B cell (primary cell): ENCODE results near the gene MXRA5. TPM values are rescaled to one million over a fixed set of nuclear protein-coding genes. Genes with fewer than 3 reads are reported as not detected.

Experiments
- ATAC-seq: fragments of 200-7000 bp; cut with Tn5 transposase; one replicate; pipeline ENCODE4 v1.10.0; 2021; ENCODE audit warnings: low read depth, mild to moderate bottlenecking, moderate number of reproducible peaks, moderate library complexity
- CTCF ChIA-PET: fragments of 350-600 bp; sonication (Branson Sonifier 250); formaldehyde crosslinking; loops from one replicate; lab custom pipeline; 2021; ENCODE audit warnings: antibody characterized with exemption, inconsistent platforms; lab: Charles Lee
- POLR2A ChIA-PET: fragments of 350-600 bp; sonication (Branson Sonifier 250); formaldehyde crosslinking; loops from one replicate; lab custom pipeline; 2021; ENCODE audit warnings: antibody characterized with exemption; lab: Charles Lee
- DNase-seq: peaks from one replicate; pipeline ENCODE4 v3.0.0; 2013
- H2AFZ ChIP-seq: 2 replicates; pipeline ENCODE4 v1.6.1; 2012; ENCODE audit warnings: mild to moderate bottlenecking, low read depth, low read length; ENCODE audit not compliant: insufficient read depth, poor library complexity, severe bottlenecking
- H3K27ac ChIP-seq, 2 donors: 1 replicate in 1 of 2; 2 replicates in 1 of 2; pipeline ENCODE4 v1.5.1; 2012 to 2013; ENCODE audit warnings: low read length in 2 of 2, mild to moderate bottlenecking in 2 of 2, moderate library complexity in 1 of 2
- H3K27me3 ChIP-seq, 4 experiments: fragments of 200-600 bp in 1 of 4; sonication (generic) in 1 of 4; replicated peaks in 1 of 4; 1 replicate in 2 of 4; 2 replicates in 2 of 4; pipeline versions ENCODE4 v1.6.1 to v1.7.0; 2013 to 2016; ENCODE audit warnings: low read length in 3 of 4, mild to moderate bottlenecking in 2 of 4, mixed read lengths in 1 of 4, moderate library complexity in 1 of 4; ENCODE audit not compliant: insufficient read depth in 4 of 4, control insufficient read depth in 3 of 4; ENCODE audit errors: control extremely low read depth in 1 of 4
- H3K36me3 ChIP-seq, 2 experiments: replicated peaks in 1 of 2; 1 replicate in 1 of 2; 2 replicates in 1 of 2; pipeline versions ENCODE4 v1.6.1 to v1.7.1; 2013; ENCODE audit warnings: low read length in 1 of 2; ENCODE audit not compliant: insufficient read depth in 2 of 2, control insufficient read depth in 1 of 2; ENCODE audit errors: control extremely low read depth in 1 of 2, extremely low read depth in 1 of 2
- H3K4me1 ChIP-seq, 2 donors: fragments of 200-600 bp in 1 of 2; sonication (generic) in 1 of 2; 1 replicate in 1 of 2; 2 replicates in 1 of 2; pipeline versions ENCODE4 v1.5.1 to v1.6.1; 2013 to 2017; ENCODE audit warnings: low read length in 2 of 2; ENCODE audit not compliant: control insufficient read depth in 2 of 2, insufficient read depth in 2 of 2
- H3K4me2 ChIP-seq: replicated peaks from 2 replicates; pipeline ENCODE3; 2012; ENCODE audit warnings: mild to moderate bottlenecking, low read depth, low read length; ENCODE audit not compliant: poor library complexity, severe bottlenecking
- H3K4me3 ChIP-seq, 5 experiments: fragments of 200-600 bp in 1 of 5; sonication (generic) in 1 of 5; 1 replicate in 3 of 5; 2 replicates in 2 of 5; pipeline versions ENCODE4 v1.5.1 to v1.7.0; 2011 to 2016; ENCODE audit warnings: low read length in 4 of 5, mild to moderate bottlenecking in 4 of 5, low read depth in 2 of 5, control low read depth in 1 of 5, moderate library complexity in 1 of 5; ENCODE audit not compliant: insufficient read depth in 1 of 5; ENCODE audit errors: control extremely low read depth in 1 of 5, extremely low read depth in 1 of 5
- H3K79me2 ChIP-seq: fragments of 200-600 bp; sonication (generic); one replicate; pipeline ENCODE4 v1.6.0; 2016; ENCODE audit warnings: low read length; ENCODE audit not compliant: control insufficient read depth, insufficient read depth
- H3K9ac ChIP-seq: fragments of 200-600 bp; sonication (generic); 2 replicates; pipeline ENCODE4 v1.6.1; 2017; ENCODE audit warnings: mild to moderate bottlenecking, low read length, moderate library complexity
- H3K9me3 ChIP-seq, 3 donors: one replicate each; pipeline versions ENCODE4 v1.6.1 to v1.7.1; 2013; ENCODE audit warnings: low read length in 2 of 3; ENCODE audit not compliant: control insufficient read depth in 2 of 3, insufficient read depth in 1 of 3; ENCODE audit errors: control extremely low read depth in 1 of 3
- H4K20me1 ChIP-seq: 2 replicates; pipeline ENCODE4 v1.6.0; 2012; ENCODE audit warnings: mild to moderate bottlenecking, low read length; ENCODE audit not compliant: insufficient read depth, control insufficient read depth, poor library complexity, severe bottlenecking
- H3K27ac Mint-ChIP-seq: one replicate; pipeline ENCODE4 v1.8.0; 2021; ENCODE audit warnings: mixed read lengths
- H3K27me3 Mint-ChIP-seq: one replicate; pipeline ENCODE4 v1.8.0; 2021; ENCODE audit warnings: mixed read lengths
- H3K4me1 Mint-ChIP-seq: one replicate; pipeline ENCODE4 v1.8.0; 2021; ENCODE audit warnings: mixed read lengths
- H3K4me3 Mint-ChIP-seq: one replicate; pipeline ENCODE4 v1.8.0; 2021; ENCODE audit warnings: mixed read lengths
- H3K9me3 Mint-ChIP-seq: one replicate; pipeline ENCODE4 v1.8.0; 2022; ENCODE audit warnings: mixed read lengths; ENCODE audit not compliant: insufficient read depth
- EZH2 ChIP-seq: IDR thresholded peaks from 2 replicates; pipeline ENCODE4 v1.6.1; 2012; ENCODE audit warnings: borderline replicate concordance, low read depth, mild to moderate bottlenecking, moderate library complexity, low read length; ENCODE audit not compliant: insufficient read depth, poor library complexity, severe bottlenecking
- WGBS: methylation state at CpG from one replicate; pipeline ENCODE4 v1.1.5; 2013; ENCODE audit warnings: missing lambda C conversion rate; ENCODE audit not compliant: insufficient coverage; 5-methylcytosine and 5-hydroxymethylcytosine counted together
- intact Hi-C: fragments of 100-400 bp; cut with micrococcal nuclease; formaldehyde crosslinking; loops from one replicate; pipeline ENCODE4 v1.10.0; 2022
- polyA plus RNA-seq: library from polyadenylated mRNA; depleted of rRNA; stranded (reverse); fragments of >200 nt; gene quantifications from 2 replicates; pipeline ENCODE4 v1.2.3, GENCODE V29; 2012
- total RNA-seq, 2 donors: library from RNA; stranded (reverse); fragments of 120-200 nt in 1 of 2; gene quantifications; 1 replicate in 1 of 2; 2 replicates in 1 of 2; pipeline versions ENCODE4 v1.2.3 to v1.2.4, GENCODE V29; 2013 to 2022
- TF ChIP-seq, protein P1 (sequence below): fragments of 200-600 bp; IDR thresholded peaks from one replicate; pipeline ENCODE4 v1.8.0; 2022; ENCODE audit warnings: antibody characterized with exemption, mild to moderate bottlenecking

The MXRA5 gene
- total and polyA plus RNA-seq, 2 donors (not counting 1 experiment from before 2014, with no cell fraction given) = not detected

DNA sequence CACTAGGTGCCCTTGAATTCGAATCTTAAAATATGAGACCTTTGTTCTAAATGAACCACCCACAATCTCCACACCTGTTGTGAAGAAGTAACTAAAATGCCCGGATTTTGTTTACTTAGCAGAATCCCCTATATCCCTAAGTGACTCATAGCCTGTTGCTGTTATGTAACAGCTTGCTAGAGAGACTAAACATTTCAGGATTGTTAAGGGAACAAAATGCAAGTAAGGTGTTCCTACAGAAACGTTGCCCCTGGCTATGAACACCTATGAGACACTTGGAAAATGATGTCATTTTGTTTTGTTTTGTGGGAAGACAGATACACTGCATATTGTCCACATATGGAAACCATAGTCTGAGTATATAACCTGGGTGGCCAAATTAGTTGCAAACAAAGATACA lies 24.2 kb upstream of the MXRA5 start:
- Histone ChIP-seq H3K4me1 (no peaks in the 10 kb centered on the region), H3K27ac (no peak overlapping the region), H3K36me3 (no peaks in the 10 kb centered on the region), H4K20me1 (no peaks in the 10 kb centered on the region), H3K9ac (no peak overlapping the region), H3K4me3 (no peak overlapping the region), H3K9me3 (no peaks in the 10 kb centered on the region), H3K27me3 (no peaks in the 10 kb centered on the region), H2AFZ (no peak overlapping the region), H3K79me2 (no peaks in the 10 kb centered on the region), H3K4me2 (no peak overlapping the region)
- no peaks in the 10 kb centered on the region for H3K4me1 Mint-ChIP-seq
- POLR2A ChIA-PET = no interaction called here
- ATAC-seq (no peak), DNase-seq (no peak)
- WGBS = no CpG with 5 or more reads among the region's 3 CpGs
- no peaks in the 10 kb centered on the region for H3K27me3 Mint-ChIP-seq
- CTCF ChIA-PET = no interaction called here
- no peak overlapping the region for H3K4me3 Mint-ChIP-seq
- no peak overlapping the region for H3K27ac Mint-ChIP-seq
- H3K9me3 Mint-ChIP-seq = peaks cover 2% of the 10 kb centered on the region
- intact Hi-C loops = no loop called here
- TF ChIP-seq, protein P1, sequence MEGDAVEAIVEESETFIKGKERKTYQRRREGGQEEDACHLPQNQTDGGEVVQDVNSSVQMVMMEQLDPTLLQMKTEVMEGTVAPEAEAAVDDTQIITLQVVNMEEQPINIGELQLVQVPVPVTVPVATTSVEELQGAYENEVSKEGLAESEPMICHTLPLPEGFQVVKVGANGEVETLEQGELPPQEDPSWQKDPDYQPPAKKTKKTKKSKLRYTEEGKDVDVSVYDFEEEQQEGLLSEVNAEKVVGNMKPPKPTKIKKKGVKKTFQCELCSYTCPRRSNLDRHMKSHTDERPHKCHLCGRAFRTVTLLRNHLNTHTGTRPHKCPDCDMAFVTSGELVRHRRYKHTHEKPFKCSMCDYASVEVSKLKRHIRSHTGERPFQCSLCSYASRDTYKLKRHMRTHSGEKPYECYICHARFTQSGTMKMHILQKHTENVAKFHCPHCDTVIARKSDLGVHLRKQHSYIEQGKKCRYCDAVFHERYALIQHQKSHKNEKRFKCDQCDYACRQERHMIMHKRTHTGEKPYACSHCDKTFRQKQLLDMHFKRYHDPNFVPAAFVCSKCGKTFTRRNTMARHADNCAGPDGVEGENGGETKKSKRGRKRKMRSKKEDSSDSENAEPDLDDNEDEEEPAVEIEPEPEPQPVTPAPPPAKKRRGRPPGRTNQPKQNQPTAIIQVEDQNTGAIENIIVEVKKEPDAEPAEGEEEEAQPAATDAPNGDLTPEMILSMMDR = no peak
- no peak for TF ChIP-seq EZH2

DNA sequence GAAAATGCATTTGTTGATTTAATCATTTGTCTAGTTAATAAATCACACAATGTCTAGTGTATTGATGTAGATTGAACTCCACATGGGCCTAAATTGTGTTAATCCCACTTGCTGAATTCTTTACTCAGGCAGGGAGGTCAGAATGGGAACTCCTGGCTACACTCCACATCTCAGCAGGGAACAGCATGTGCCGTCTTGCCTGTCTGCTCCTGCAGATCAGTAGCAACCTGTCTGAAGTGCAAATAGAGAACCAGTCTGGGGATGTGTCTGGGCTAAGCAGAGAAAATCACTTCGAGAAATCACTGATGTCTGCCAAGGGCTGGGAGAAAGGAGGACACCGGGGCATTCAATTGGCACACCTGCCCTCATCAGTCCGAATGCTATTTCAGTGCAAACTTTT lies 16.5 kb upstream of the MXRA5 start:
- Mint-ChIP-seq H3K4me3 (no peak overlapping the region), H3K27ac (no peak overlapping the region), H3K27me3 (no peaks in the 10 kb centered on the region), H3K4me1 (no peaks in the 10 kb centered on the region), H3K9me3 (no peaks in the 10 kb centered on the region)
- WGBS = no CpG with 5 or more reads among the region's 4 CpGs
- Histone ChIP-seq H2AFZ (no peak overlapping the region), H3K9me3 (no peaks in the 10 kb centered on the region), H3K4me2 (no peak overlapping the region), H3K79me2 (no peaks in the 10 kb centered on the region), H3K27me3 (no peaks in the 10 kb centered on the region), H3K27ac (no peak overlapping the region), H3K9ac (no peak overlapping the region), H4K20me1 (no peaks in the 10 kb centered on the region), H3K4me1 (no peaks in the 10 kb centered on the region), H3K36me3 (no peaks in the 10 kb centered on the region), H3K4me3 (no peak overlapping the region)
- TF ChIP-seq EZH2 = no peak
- TF ChIP-seq, protein P1 = no peak
- no peak for DNase-seq
- no peak for ATAC-seq
- intact Hi-C loops = no loop called here
- CTCF ChIA-PET = no interaction called here
- POLR2A ChIA-PET = no interaction called here
